ENCODE measurements around the gene PIP4K2A.

GRCh38 chr10:22581461-22581860, 132.9 kb downstream of the PIP4K2A start:
- no peak for TF ChIP-seq CTCF (conservative IDR thresholded peaks at IDR 0.05)
- no peak for TF ChIP-seq EZH2 (IDR thresholded peaks at IDR 0.05; ENCODE audit: low read depth)
